Measurements from ENCODE around the gene TMEM8B.

The TMEM8B gene

DNA sequence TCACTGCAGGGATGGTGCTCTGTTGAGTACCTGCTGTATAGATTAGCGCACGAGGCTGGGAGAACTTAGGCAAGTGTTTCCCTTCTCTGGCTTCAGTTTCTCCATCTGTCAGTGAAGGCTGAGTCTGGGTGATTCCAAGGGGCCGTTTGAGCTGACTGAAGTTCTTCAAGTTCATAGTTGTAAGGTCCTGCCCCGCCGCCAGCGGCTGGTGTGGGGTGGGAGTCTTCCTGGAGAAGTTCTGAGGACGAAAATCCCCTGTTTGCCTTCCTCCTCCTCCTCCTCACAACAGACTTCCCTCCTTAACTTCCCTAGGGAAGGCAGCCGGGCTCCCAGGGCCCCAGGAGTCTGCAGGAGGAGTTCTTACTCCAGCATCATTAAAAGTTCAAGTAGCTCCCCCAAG lies 75.3 kb downstream of the TMEM8B start:
- TF ChIP-seq, protein P1, sequence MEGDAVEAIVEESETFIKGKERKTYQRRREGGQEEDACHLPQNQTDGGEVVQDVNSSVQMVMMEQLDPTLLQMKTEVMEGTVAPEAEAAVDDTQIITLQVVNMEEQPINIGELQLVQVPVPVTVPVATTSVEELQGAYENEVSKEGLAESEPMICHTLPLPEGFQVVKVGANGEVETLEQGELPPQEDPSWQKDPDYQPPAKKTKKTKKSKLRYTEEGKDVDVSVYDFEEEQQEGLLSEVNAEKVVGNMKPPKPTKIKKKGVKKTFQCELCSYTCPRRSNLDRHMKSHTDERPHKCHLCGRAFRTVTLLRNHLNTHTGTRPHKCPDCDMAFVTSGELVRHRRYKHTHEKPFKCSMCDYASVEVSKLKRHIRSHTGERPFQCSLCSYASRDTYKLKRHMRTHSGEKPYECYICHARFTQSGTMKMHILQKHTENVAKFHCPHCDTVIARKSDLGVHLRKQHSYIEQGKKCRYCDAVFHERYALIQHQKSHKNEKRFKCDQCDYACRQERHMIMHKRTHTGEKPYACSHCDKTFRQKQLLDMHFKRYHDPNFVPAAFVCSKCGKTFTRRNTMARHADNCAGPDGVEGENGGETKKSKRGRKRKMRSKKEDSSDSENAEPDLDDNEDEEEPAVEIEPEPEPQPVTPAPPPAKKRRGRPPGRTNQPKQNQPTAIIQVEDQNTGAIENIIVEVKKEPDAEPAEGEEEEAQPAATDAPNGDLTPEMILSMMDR (conservative IDR thresholded peaks at IDR 0.05; ENCODE audit: control insufficient read depth, insufficient read depth, low read depth, low read length) = no peak
- DNase-seq (ENCODE audit: low read depth) = no peak
- no peak overlapping the region for H3K4me3 ChIP-seq (ENCODE audit: control insufficient read depth, low read depth, low read length)

DNA sequence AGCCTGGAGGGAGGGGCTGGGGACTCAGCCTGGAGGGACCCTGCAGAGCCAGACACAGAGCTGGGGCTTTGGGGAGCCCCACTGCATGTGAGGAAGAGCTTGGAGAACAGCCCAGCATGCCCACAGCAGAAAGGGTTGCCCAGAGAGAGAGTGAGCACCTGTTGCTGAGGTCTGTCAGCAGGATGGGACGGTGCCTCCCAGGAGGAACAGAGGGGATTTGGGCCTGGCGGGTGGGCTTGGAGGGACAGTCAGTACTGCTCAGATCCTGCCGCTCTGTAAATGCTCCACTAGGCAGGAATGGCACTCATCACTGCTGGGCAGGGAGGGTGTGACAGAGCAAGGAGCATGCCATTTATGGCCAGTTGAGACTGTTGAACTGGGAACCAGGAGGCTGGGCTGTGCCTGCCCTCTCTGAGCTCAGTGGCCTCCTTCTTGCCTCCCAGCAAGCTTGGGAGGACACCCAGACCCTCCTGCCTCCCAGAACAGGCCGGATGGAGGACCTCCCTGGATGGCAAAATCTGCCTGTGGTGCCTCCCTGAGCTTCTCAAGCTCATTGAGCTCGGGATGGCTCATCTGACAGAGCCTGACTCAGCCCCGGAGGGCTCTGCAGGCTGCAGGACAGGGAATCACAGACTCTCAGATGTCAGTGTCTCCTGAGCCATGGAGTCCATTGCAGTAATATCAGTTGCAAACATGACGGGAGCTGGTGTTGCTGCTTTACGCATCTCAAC lies 76.2 kb downstream of the TMEM8B start:
- DNase-seq (ENCODE audit: low read depth) = peak; percentile 84
- H3K4me3 ChIP-seq (ENCODE audit: control insufficient read depth, low read depth, low read length) = no peak overlapping the region
- TF ChIP-seq, protein P1 (conservative IDR thresholded peaks at IDR 0.05; ENCODE audit: control insufficient read depth, insufficient read depth, low read depth, low read length) = no peak

DNA sequence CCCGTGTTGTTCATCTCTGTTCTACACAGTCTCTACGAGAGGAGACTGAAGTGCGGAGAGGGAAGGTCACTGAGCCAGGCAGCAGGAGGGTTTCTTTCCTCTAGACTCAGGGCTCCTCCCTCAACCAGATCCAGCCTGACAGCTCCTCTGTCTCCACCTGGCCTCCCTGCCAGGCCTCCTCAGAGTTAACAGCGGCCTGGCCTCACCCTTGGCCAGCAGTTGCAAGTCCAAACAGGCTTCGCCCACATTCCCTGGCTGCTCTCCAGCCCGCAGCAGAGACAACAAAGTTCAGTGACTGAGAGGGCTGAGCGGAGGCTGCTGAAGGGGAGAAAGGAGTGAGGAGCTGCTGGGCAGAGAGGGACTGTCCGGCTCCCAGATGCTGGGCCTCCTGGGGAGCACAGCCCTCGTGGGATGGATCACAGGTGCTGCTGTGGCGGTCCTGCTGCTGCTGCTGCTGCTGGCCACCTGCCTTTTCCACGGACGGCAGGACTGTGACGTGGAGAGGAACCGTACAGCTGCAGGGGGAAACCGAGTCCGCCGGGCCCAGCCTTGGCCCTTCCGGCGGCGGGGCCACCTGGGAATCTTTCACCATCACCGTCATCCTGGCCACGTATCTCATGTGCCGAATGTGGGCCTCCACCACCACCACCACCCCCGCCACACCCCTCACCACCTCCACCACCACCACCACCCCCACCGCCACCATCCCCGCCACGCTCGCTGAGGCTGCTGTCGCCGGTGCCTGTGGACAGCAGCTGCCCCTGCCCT lies 77.1 kb downstream of the TMEM8B start, which contains the start of gene HRCT1:
Gene HRCT1 (plus strand): TSS at position 291 of the 768 bp plus-strand sequence. CDS start 86 bp downstream, at position 377.
- TF ChIP-seq, protein P1 (conservative IDR thresholded peaks at IDR 0.05; ENCODE audit: control insufficient read depth, insufficient read depth, low read depth, low read length) = no peak
- peak; percentile 98 for DNase-seq (ENCODE audit: low read depth)
- peak within 1 kb of the TSS; percentile 40 for H3K4me3 ChIP-seq (ENCODE audit: control insufficient read depth, low read depth, low read length)

DNA sequence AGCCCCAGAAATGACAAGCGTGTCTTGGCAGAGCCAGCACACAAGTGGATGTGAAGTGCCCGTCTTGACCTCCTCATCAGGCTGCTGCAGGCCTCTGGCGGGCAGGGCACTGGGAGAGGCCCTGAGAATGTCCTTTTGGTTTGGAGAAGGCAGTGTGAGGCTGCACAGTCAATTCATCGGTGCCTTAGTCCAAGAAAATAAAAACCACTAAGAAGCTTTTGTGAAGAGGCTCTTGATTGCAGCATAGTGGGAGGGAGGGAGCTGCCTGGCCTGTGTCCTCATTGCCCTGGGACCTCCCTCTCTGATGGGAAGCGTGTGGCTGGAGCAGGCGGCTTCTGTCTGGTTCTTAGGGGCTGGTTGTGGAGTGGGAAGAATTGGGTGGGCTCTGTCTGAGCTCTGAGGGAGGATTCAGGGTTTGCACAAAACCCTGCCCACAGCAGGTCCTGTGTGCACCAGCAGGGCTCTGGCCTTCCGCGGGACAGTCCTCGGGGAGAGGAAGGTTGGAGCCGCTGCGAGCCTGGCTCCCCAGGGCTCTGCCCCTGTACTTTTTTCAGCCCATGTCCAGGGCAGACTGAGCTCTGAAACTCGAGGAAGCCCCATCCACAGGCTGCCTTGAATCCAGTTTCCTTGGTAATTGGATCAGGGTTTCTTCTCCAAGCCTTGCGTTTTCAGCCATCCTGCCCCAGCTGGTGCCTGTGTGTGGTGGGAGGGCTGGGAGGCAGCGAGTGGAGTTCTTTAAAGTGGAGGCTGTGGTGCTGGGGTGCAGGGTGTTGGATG lies 78.1 kb downstream of the TMEM8B start:
- TF ChIP-seq, protein P1 (conservative IDR thresholded peaks at IDR 0.05; ENCODE audit: control insufficient read depth, insufficient read depth, low read depth, low read length) = no peak
- DNase-seq (ENCODE audit: low read depth) = peak; percentile 95
- peak overlapping the region; percentile 40 for H3K4me3 ChIP-seq (ENCODE audit: control insufficient read depth, low read depth, low read length)

DNA sequence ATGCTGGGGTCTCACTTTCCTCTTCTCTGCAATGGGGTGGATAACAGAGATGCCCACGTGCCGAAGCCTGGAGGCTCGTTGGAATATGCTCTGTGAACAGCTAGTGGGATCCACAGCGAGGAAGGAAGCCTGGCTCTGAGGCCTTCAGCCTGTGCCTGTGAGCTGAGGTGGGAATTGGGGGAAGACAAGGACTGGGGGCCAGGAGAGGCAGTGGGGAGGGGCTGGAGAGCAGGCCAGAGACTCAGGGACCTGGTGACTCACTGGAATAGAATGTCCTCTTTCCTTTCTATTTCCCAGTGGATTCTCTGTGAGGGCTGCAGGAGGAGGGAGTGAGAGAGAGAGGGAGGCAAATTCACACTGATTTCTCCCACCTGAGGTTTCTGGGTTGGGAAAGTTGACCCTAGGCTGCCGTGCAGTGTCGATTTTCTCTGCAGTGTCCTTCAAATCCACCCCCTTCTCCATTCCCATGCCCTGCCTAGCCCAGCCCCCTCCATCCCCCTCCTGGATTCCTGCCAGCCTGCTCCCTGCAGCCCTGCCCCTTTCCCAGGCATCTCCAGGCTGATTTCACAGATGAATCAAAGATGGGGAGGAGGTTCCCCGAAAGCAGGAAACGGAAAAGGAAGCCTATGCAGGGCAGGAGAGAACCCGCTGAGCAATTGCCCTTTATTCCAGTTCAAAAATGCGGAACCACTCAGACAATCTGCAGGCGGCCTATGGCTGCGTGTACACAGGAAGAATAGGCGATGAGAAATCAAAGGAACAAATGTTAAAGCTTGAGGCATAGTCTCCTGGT lies 78.9 kb downstream of the TMEM8B start:
- DNase-seq (ENCODE audit: low read depth) = peak; percentile 99
- TF ChIP-seq, protein P1 (conservative IDR thresholded peaks at IDR 0.05; ENCODE audit: control insufficient read depth, insufficient read depth, low read depth, low read length) = no peak
- H3K4me3 ChIP-seq (ENCODE audit: control insufficient read depth, low read depth, low read length) = peak overlapping the region; percentile 40
